Measurements from ENCODE around the gene NUP93.

DNA sequence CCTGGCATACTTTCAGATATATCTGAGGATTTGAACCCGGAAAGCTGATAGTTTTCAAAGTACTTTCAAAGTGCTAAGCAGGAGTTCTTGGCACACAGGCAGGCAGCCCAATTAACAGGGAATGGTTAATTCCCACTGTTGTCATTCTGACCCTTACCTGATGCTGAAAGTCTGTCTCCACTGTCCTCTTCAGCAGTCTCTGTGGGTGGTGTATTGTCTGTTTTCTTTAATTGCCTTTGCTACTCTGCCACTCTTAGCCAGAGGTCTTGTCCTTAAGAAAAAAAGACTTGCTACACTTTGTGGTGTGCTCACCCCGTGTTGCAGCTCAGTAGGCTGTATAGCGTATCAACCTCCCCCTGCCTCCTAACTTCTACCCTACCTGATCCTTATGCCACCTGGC, 71.8 kb downstream of the NUP93 start:
- TF ChIP-seq CTCF (IDR thresholded peaks at IDR 0.05) (no peak), RAD21 (IDR thresholded peaks at IDR 0.05; ENCODE audit: low read length) (no peak), PBX3 (IDR thresholded peaks at IDR 0.05) (no peak), NRF1 (IDR thresholded peaks at IDR 0.05; ENCODE audit: low read depth, low read length) (no peak), JUND (IDR thresholded peaks at IDR 0.05) (no peak)
- TF ChIP-seq, protein P1, sequence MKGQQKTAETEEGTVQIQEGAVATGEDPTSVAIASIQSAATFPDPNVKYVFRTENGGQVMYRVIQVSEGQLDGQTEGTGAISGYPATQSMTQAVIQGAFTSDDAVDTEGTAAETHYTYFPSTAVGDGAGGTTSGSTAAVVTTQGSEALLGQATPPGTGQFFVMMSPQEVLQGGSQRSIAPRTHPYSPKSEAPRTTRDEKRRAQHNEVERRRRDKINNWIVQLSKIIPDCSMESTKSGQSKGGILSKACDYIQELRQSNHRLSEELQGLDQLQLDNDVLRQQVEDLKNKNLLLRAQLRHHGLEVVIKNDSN (IDR thresholded peaks at IDR 0.05; ENCODE audit: borderline replicate concordance, low read depth): no peak
